Caco-2 (cell line): ENCODE results near the gene NOXO1. TPM values are rescaled to one million over a fixed set of nuclear protein-coding genes. Genes with fewer than 3 reads are reported as not detected.

Experiments used
- BruUV-seq: library from RNA; stranded (reverse); fragments of 400-500 nt; replicated peaks from 2 replicates; lab custom pipeline; 2021; lab: Mats Ljungman, UMichigan
- CTCF ChIA-PET: fragments of 300-600 bp; sonication (Branson Sonifier 250); formaldehyde crosslinking; loops from one replicate; lab custom pipeline; 2022; ENCODE audit warnings: antibody characterized with exemption; lab: Charles Lee
- POLR2A ChIA-PET: fragments of 300-600 bp; sonication (Branson Sonifier 250); formaldehyde crosslinking; loops from one replicate; lab custom pipeline; 2022; ENCODE audit warnings: antibody characterized with exemption; lab: Charles Lee
- DNase-seq, 2 experiments: peaks; one replicate each; pipeline versions ENCODE4 v3.0.0 to v3.0.0-alpha.2; 2020 to 2022
- H3K27me3 ChIP-seq: replicated peaks from 2 replicates; pipeline ENCODE4 v1.6.0; 2011; ENCODE audit warnings: low read length; ENCODE audit not compliant: control insufficient read depth, insufficient read depth
- H3K36me3 ChIP-seq: 2 replicates; pipeline ENCODE4 v1.5.1; 2011; ENCODE audit warnings: low read length; ENCODE audit not compliant: control insufficient read depth, insufficient read depth
- H3K4me1 ChIP-seq: fragments of 250-450 bp; sonication (Bioruptor Pico); 2 replicates; pipeline ENCODE4 v1.5.1; 2020; ENCODE audit warnings: mild to moderate bottlenecking
- H3K4me3 ChIP-seq: 2 replicates; pipeline ENCODE4 v1.5.1; 2011; ENCODE audit warnings: low read depth, mild to moderate bottlenecking, control low read depth, low read length
- H3K9me3 ChIP-seq: fragments of 250-450 bp; sonication (Bioruptor Pico); 2 replicates; pipeline ENCODE4 v1.5.1; 2020; ENCODE audit warnings: mild to moderate bottlenecking, moderate library complexity
- H3K27ac Mint-ChIP-seq: one replicate; pipeline ENCODE4 v1.8.0; 2022; ENCODE audit warnings: mixed read lengths; ENCODE audit not compliant: unreplicated experiment
- H3K27me3 Mint-ChIP-seq: one replicate; pipeline ENCODE4 v1.8.0; 2022; ENCODE audit warnings: mixed read lengths; ENCODE audit not compliant: insufficient read depth, unreplicated experiment
- H3K36me3 Mint-ChIP-seq: one replicate; pipeline ENCODE4 v1.8.0; 2022; ENCODE audit warnings: mild to moderate bottlenecking, mixed read lengths; ENCODE audit not compliant: insufficient read depth, unreplicated experiment
- H3K4me1 Mint-ChIP-seq: one replicate; pipeline ENCODE4 v1.8.0; 2022; ENCODE audit warnings: low read depth, mixed read lengths; ENCODE audit not compliant: unreplicated experiment
- H3K4me3 Mint-ChIP-seq: one replicate; pipeline ENCODE4 v1.8.0; 2022; ENCODE audit warnings: mild to moderate bottlenecking, moderate library complexity, mixed read lengths; ENCODE audit not compliant: unreplicated experiment
- H3K9me3 Mint-ChIP-seq: one replicate; pipeline ENCODE4 v1.8.0; 2022; ENCODE audit warnings: mixed read lengths; ENCODE audit not compliant: unreplicated experiment
- CTCF ChIP-seq, 2 experiments: fragments of 200-600 bp in 1 of 2; IDR thresholded peaks; 1 replicate in 1 of 2; 2 replicates in 1 of 2; pipeline versions ENCODE4 v1.5.1 to v1.8.0; 2011 to 2022; ENCODE audit warnings: antibody characterized with exemption in 1 of 2, control low read depth in 1 of 2, inconsistent platforms in 1 of 2, low read depth in 1 of 2, low read length in 1 of 2, mild to moderate bottlenecking in 1 of 2, moderate library complexity in 1 of 2; ENCODE audit not compliant: insufficient read depth in 1 of 2, severe bottlenecking in 1 of 2, unreplicated experiment in 1 of 2
- intact Hi-C: fragments of 100-400 bp; cut with micrococcal nuclease; formaldehyde crosslinking; loops from one replicate; pipeline ENCODE4 v1.10.0; 2022; ENCODE audit not compliant: unreplicated experiment
- total RNA-seq: library from RNA; stranded (reverse); gene quantifications from 2 replicates; pipeline ENCODE4 v1.2.3, GENCODE V29; 2022

Gene NOXO1
- total RNA-seq, 1 experiment from 2014 or later = 1.1 TPM

GRCh38 chr16:1945559-1946391 lies 35.5 kb downstream of the NOXO1 start:
- Mint-ChIP-seq H3K27me3 (no peaks in the 10 kb centered on the region), H3K9me3 (no peaks in the 10 kb centered on the region), H3K4me1 (no peaks in the 10 kb centered on the region), H3K27ac (no peak overlapping the region), H3K4me3 (no peak overlapping the region), H3K36me3 (peaks cover 13% of the 10 kb centered on the region)
- BruUV-seq = no TSS peak
- Histone ChIP-seq H3K36me3 (no peaks in the 10 kb centered on the region), H3K4me1 (peaks cover 15% of the 10 kb centered on the region), H3K4me3 (no peak overlapping the region), H3K9me3 (no peaks in the 10 kb centered on the region), H3K27me3 (no peaks in the 10 kb centered on the region)
- POLR2A ChIA-PET = no interaction called here
- intact Hi-C loops = no loop called here
- CTCF ChIA-PET = interaction anchor here (0.5 kb wide), 1 partner anchor 195 kb away, joined by 3 read pairs; no protein-coding TSS in a partner anchor
- TF ChIP-seq CTCF (IDR thresholded peaks at IDR 0.05; ENCODE audit: insufficient read depth in 1 of 2, low read depth in 1 of 2, low read length in 1 of 2, severe bottlenecking in 1 of 2, unreplicated experiment in 1 of 2) = no peak
- no peak for DNase-seq

GRCh38 chr16:1944612-1945199 lies 36.6 kb downstream of the NOXO1 start:
- Mint-ChIP-seq H3K36me3 (peaks cover 15% of the 10 kb centered on the region), H3K27me3 (no peaks in the 10 kb centered on the region), H3K27ac (no peak overlapping the region), H3K4me3 (peak overlapping the region; percentile 87), H3K4me1 (no peaks in the 10 kb centered on the region), H3K9me3 (no peaks in the 10 kb centered on the region)
- no peak for DNase-seq
- Histone ChIP-seq H3K9me3 (no peaks in the 10 kb centered on the region), H3K4me1 (peaks cover 24% of the 10 kb centered on the region), H3K27me3 (no peaks in the 10 kb centered on the region), H3K36me3 (no peaks in the 10 kb centered on the region), H3K4me3 (no peak overlapping the region)
- TF ChIP-seq CTCF (IDR thresholded peaks at IDR 0.05; ENCODE audit: insufficient read depth in 1 of 2, low read depth in 1 of 2, low read length in 1 of 2, severe bottlenecking in 1 of 2, unreplicated experiment in 1 of 2) = no peak
- intact Hi-C loops = no loop called here
- no TSS peak for BruUV-seq
- ChIA-PET CTCF (interaction anchor here (0.6 kb wide), 1 partner anchor 80 kb away, joined by 3 read pairs; no protein-coding TSS in a partner anchor), POLR2A (interaction anchor here (0.6 kb wide), 1 partner anchor 428 kb away, joined by 3 read pairs; no protein-coding TSS in a partner anchor)
